ENCODE measurements around the gene VWA5B2. TPM values are rescaled to one million over a fixed set of nuclear protein-coding genes. Genes with fewer than 3 reads are reported as not detected.

VWA5B2 gene
- total RNA-seq, 1 experiment from 2014 or later = 10.6 TPM

- Histone ChIP-seq H3K4me1 (ENCODE audit: control insufficient read depth in 1 of 2, insufficient read depth in 2 of 2, low read length in 2 of 2) (no peaks in the 10 kb centered on the region), H3K27me3 (ENCODE audit: insufficient read depth, low read length) (no peaks in the 10 kb centered on the region), H3K27ac (ENCODE audit: low read depth, low read length) (no peak overlapping the region), H4K20me1 (ENCODE audit: insufficient read depth) (no peaks in the 10 kb centered on the region), H3K9me2 (ENCODE audit: insufficient read depth) (no peaks in the 10 kb centered on the region), H3K4me2 (ENCODE audit: low read length) (no peak overlapping the region), H3K36me3 (ENCODE audit: control insufficient read depth in 1 of 2, insufficient read depth in 2 of 2, low read length in 2 of 2) (no peaks in the 10 kb centered on the region), H3K4me3 (replicated peaks in 1 of 2; ENCODE audit: low read depth in 1 of 2, low read length in 2 of 2) (no peak overlapping the region), H3K9me3 (ENCODE audit: control insufficient read depth in 1 of 2, insufficient read depth in 1 of 2, low read depth in 1 of 2, low read length in 2 of 2) (no peaks in the 10 kb centered on the region), H2AFZ (ENCODE audit: low read depth, low read length, poor library complexity, severe bottlenecking) (no peak overlapping the region), H3K9ac (ENCODE audit: low read length) (no peak overlapping the region), H3K79me2 (ENCODE audit: insufficient read depth, low read length) (no peaks in the 10 kb centered on the region)
- ChIA-PET POLR2A (no interaction called here), CTCF (interaction anchor here (1.7 kb wide), 1 partner anchor 18 kb away, joined by 9 read pairs; no protein-coding TSS in a partner anchor), RAD21 (ENCODE audit: low non-redundant PET in 1 of 2, low total read pairs in 2 of 2, uncharacterized antibody in 2 of 2, unreplicated experiment in 2 of 2) (no interaction called here)
- ATAC-seq (no peak), DNase-seq (ENCODE audit: low read depth, low spot score) (no peak)
- TF ChIP-seq YY1 (IDR thresholded peaks at IDR 0.05; ENCODE audit: extremely low read depth, insufficient replicate concordance, low read depth, low read length) (no peak), CBX3 (IDR thresholded peaks at IDR 0.05; ENCODE audit: low read depth) (no peak), REST (IDR thresholded peaks at IDR 0.05; ENCODE audit: low read depth) (no peak), TCF7L2 (IDR thresholded peaks at IDR 0.05; ENCODE audit: borderline replicate concordance, extremely low read depth, insufficient read depth, insufficient read length) (no peak), JUND (IDR thresholded peaks at IDR 0.05) (no peak), ELF1 (IDR thresholded peaks at IDR 0.05; ENCODE audit: borderline replicate concordance, low read depth) (no peak)
- TF ChIP-seq, protein P1, sequence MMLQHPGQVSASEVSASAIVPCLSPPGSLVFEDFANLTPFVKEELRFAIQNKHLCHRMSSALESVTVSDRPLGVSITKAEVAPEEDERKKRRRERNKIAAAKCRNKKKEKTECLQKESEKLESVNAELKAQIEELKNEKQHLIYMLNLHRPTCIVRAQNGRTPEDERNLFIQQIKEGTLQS (IDR thresholded peaks at IDR 0.05) = no peak
- TF ChIP-seq, protein P2, sequence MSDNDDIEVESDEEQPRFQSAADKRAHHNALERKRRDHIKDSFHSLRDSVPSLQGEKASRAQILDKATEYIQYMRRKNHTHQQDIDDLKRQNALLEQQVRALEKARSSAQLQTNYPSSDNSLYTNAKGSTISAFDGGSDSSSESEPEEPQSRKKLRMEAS (IDR thresholded peaks at IDR 0.05) = no peak
- intact Hi-C loops (cut with micrococcal nuclease) = no loop called here
- BruUV-seq (replicated peaks) = no TSS peak
These were observed 20.1 kb upstream of the VWA5B2 start for GRCh38 chr3:184209146-184209923.
